Measurements from ENCODE around the gene SEC61A2. TPM values are rescaled to one million over a fixed set of nuclear protein-coding genes. Genes with fewer than 3 reads are reported as not detected.

Gene SEC61A2
- polyA plus RNA-seq, 1 experiment = 6.8 TPM

DNA sequence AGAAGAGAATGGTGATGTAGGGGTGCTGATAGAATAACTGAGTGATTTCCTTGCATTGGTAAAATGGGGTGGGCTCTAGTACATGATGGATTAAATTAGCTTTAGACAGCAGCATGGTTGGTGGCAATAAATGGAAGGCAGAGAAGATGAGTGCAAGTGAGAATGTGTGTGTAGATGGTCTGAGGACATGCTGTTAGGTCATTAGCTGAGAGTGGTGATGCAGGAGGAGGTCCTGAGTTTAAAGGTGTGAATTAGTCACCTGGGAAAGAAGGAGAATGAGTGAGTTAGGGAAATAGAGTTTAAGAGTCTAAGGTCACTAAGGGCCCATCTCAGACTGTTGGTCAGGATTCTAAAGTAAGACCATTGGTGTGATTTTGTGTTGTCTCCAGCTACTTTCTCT lies 17.9 kb upstream of the SEC61A2 start:
- Histone ChIP-seq H3K36me3 (ENCODE audit: control insufficient read depth, insufficient read depth, low read length) (peaks cover 3% of the 10 kb centered on the region), H3K27me3 (ENCODE audit: control insufficient read depth, insufficient read depth, low read length) (no peaks in the 10 kb centered on the region), H3K4me3 (ENCODE audit: low read depth, low read length) (no peak overlapping the region)
- CTCF ChIA-PET = interaction anchor here (0.6 kb wide), 1 partner anchor 1042 kb away, joined by 3 read pairs; no protein-coding TSS in a partner anchor
- no peak for DNase-seq (ENCODE audit: low read depth)
- TF ChIP-seq CTCF (IDR thresholded peaks at IDR 0.05; ENCODE audit: insufficient read depth, low read depth, low read length) = no peak
- POLR2A ChIA-PET = no interaction called here

GRCh38 chr10:12113627-12114026 lies 15.8 kb upstream of the SEC61A2 start:
- no peak for TF ChIP-seq CTCF (IDR thresholded peaks at IDR 0.05; ENCODE audit: insufficient read depth, low read depth, low read length)
- ChIA-PET CTCF (no interaction called here), POLR2A (no interaction called here)
- H3K4me3 ChIP-seq (ENCODE audit: low read depth, low read length) = no peak overlapping the region
- no peaks in the 10 kb centered on the region for H3K27me3 ChIP-seq (ENCODE audit: control insufficient read depth, insufficient read depth, low read length)
- H3K36me3 ChIP-seq (ENCODE audit: control insufficient read depth, insufficient read depth, low read length) = peaks cover 3% of the 10 kb centered on the region
- DNase-seq (ENCODE audit: low read depth) = no peak

DNA sequence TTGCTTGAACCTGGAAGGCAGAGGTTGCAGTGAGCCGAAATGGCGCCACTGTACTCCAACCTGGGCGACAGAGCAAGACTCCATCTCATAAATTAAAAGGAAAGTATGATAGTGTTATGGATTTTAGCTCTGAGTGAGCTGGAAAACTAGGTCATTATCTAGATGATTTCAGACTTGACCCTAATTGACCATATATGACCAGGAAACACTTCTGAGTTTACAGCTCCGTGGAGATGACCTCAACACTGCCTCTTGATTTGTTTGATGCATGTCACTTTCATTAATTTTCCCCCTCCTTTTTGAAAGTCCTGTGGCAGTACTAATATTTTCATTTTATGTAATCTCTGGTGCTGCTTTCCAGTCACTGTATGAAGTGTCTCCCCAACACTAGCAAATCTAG lies 7.8 kb upstream of the SEC61A2 start:
- ChIA-PET POLR2A (no interaction called here), CTCF (interaction anchor here (1.2 kb wide), 1 partner anchor 48 kb away, joined by 3 read pairs; no protein-coding TSS in a partner anchor)
- TF ChIP-seq CTCF (IDR thresholded peaks at IDR 0.05; ENCODE audit: insufficient read depth, low read depth, low read length) = no peak
- Histone ChIP-seq H3K4me3 (ENCODE audit: low read depth, low read length) (no peak overlapping the region), H3K27me3 (ENCODE audit: control insufficient read depth, insufficient read depth, low read length) (no peaks in the 10 kb centered on the region), H3K36me3 (ENCODE audit: control insufficient read depth, insufficient read depth, low read length) (no peaks in the 10 kb centered on the region)
- no peak for DNase-seq (ENCODE audit: low read depth)

- POLR2A ChIA-PET = no interaction called here
- Histone ChIP-seq H3K4me3 (ENCODE audit: low read depth, low read length) (peak overlapping the region; percentile 90), H3K27me3 (ENCODE audit: control insufficient read depth, insufficient read depth, low read length) (no peaks in the 10 kb centered on the region), H3K36me3 (ENCODE audit: control insufficient read depth, insufficient read depth, low read length) (no peaks in the 10 kb centered on the region)
- TF ChIP-seq CTCF (IDR thresholded peaks at IDR 0.05; ENCODE audit: insufficient read depth, low read depth, low read length) = peak; percentile 72
- CTCF ChIA-PET = interaction anchor here (0.9 to 1.4 kb wide), 4 partner anchors 10 to 49 kb away, joined by 3 to 7 read pairs (median 3); no protein-coding TSS in a partner anchor
- no peak for DNase-seq (ENCODE audit: low read depth)
Measured at GRCh38 chr10:12130237-12130872, 878 bp downstream of the SEC61A2 start.

GRCh38 chr10:12135631-12136030 lies 6.2 kb downstream of the SEC61A2 start:
- Histone ChIP-seq H3K36me3 (ENCODE audit: control insufficient read depth, insufficient read depth, low read length) (peaks cover 6% of the 10 kb centered on the region), H3K27me3 (ENCODE audit: control insufficient read depth, insufficient read depth, low read length) (no peaks in the 10 kb centered on the region), H3K4me3 (ENCODE audit: low read depth, low read length) (no peak overlapping the region)
- CTCF ChIA-PET = interaction anchor here (1.3 kb wide), 1 partner anchor 11 kb away, joined by 7 read pairs; no protein-coding TSS in a partner anchor
- TF ChIP-seq CTCF (IDR thresholded peaks at IDR 0.05; ENCODE audit: insufficient read depth, low read depth, low read length) = no peak
- DNase-seq (ENCODE audit: low read depth) = no peak
- POLR2A ChIA-PET = no interaction called here
